Midbrain (tissue), 1 donor: ENCODE data around the gene KDM4F.

Experiments
- DNase-seq: peaks from one replicate; lab custom pipeline; 2025; lab: John Stamatoyannopoulos, UW

KDM4F gene

GRCh38 chr11:95091663-95092180, 42.5 kb downstream of the KDM4F start:
- no peak for DNase-seq

- DNase-seq, result no peak
These were observed 43.5 kb downstream of the KDM4F start for GRCh38 chr11:95092549-95093324.

- DNase-seq, result no peak
These were observed 44.3 kb downstream of the KDM4F start for GRCh38 chr11:95093548-95093947.

- peak; percentile 20 for DNase-seq
These were observed 46.8 kb downstream of the KDM4F start for GRCh38 chr11:95095858-95096587.

GRCh38 chr11:95097209-95097608, 48.0 kb downstream of the KDM4F start:
- DNase-seq, result no peak

- no peak for DNase-seq
These were observed 49.6 kb downstream of the KDM4F start for GRCh38 chr11:95098826-95099225.

GRCh38 chr11:95100191-95100648, 51.0 kb downstream of the KDM4F start:
- DNase-seq, result no peak
